ENCODE data around the gene GPLD1. TPM values are rescaled to one million over a fixed set of nuclear protein-coding genes. Genes with fewer than 3 reads are reported as not detected.
"Not testable (repeated sequence)": the region's sequence is repeated elsewhere in the genome, so short reads cannot be mapped to it uniquely, and the experiment has no call there.

GPLD1 gene
- total RNA-seq, 1 donor from 2014 or later: 3.5 TPM

GRCh38 chr6:24401458-24401857 lies 87.9 kb downstream of the GPLD1 start:
- Histone ChIP-seq H3K27me3 (no peaks in the 10 kb centered on the region), H3K4me1 (peaks cover 0 to 13% of the 10 kb centered on the region in 2 donors), H3K36me3 (peaks cover 0 to 4% of the 10 kb centered on the region in 2 donors), H3K4me3 (no peak overlapping the region), H3K27ac (no peak overlapping the region), H3K9me3 (no peaks in the 10 kb centered on the region)
- intact Hi-C loops (cut with DNase I): no loop called here
- TF ChIP-seq CTCF (IDR thresholded peaks at IDR 0.05): no peak
- DNase-seq (ENCODE audit: low spot score in 2 of 2): no peak

GRCh38 chr6:24400045-24401039 lies 89.0 kb downstream of the GPLD1 start:
- DNase-seq (ENCODE audit: low spot score in 2 of 2); intact Hi-C loops (cut with DNase I): not testable (repeated sequence)

GRCh38 chr6:24397631-24398030 lies 91.7 kb downstream of the GPLD1 start:
- H3K9me3 ChIP-seq: no peaks in the 10 kb centered on the region
- H3K27me3 ChIP-seq: no peaks in the 10 kb centered on the region
- H3K4me3 ChIP-seq: no peak overlapping the region
- intact Hi-C loops (cut with DNase I): no loop called here
- no peak for TF ChIP-seq CTCF (IDR thresholded peaks at IDR 0.05)
- no peak overlapping the region for H3K27ac ChIP-seq
- no peak for DNase-seq (ENCODE audit: low spot score in 2 of 2)
- peaks cover 0 to 6% of the 10 kb centered on the region in 2 donors for H3K4me1 ChIP-seq
- no peaks in the 10 kb centered on the region for H3K36me3 ChIP-seq

More at GRCh38 chr6:24400045-24401039, 89.0 kb downstream of the GPLD1 start:
- peaks cover 0 to 13% of the 10 kb centered on the region in 2 donors for H3K4me1 ChIP-seq
- not testable (repeated sequence) for H3K27ac ChIP-seq, H3K27me3 ChIP-seq, H3K4me3 ChIP-seq, H3K9me3 ChIP-seq, H3K36me3 ChIP-seq

- Histone ChIP-seq H3K4me3 (no peak overlapping the region), H3K9me3 (no peaks in the 10 kb centered on the region), H3K27ac (no peak overlapping the region), H3K36me3 (no peaks in the 10 kb centered on the region), H3K4me1 (no peaks in the 10 kb centered on the region), H3K27me3 (no peaks in the 10 kb centered on the region)
- no peak for DNase-seq (ENCODE audit: low spot score in 2 of 2)
- intact Hi-C loops (cut with DNase I): no loop called here
- no peak for TF ChIP-seq CTCF (IDR thresholded peaks at IDR 0.05)
Measured at GRCh38 chr6:24396824-24397223, 92.6 kb downstream of the GPLD1 start.

- Histone ChIP-seq H3K4me3 (no peak overlapping the region), H3K27me3 (no peaks in the 10 kb centered on the region), H3K36me3 (no peaks in the 10 kb centered on the region), H3K9me3 (no peaks in the 10 kb centered on the region), H3K27ac (no peak overlapping the region), H3K4me1 (no peaks in the 10 kb centered on the region)
- intact Hi-C loops (cut with DNase I): no loop called here
- TF ChIP-seq CTCF (IDR thresholded peaks at IDR 0.05): no peak
- no peak for DNase-seq (ENCODE audit: low spot score in 2 of 2)
Measured at GRCh38 chr6:24394780-24395437, 94.5 kb downstream of the GPLD1 start.
